GM23338 (cell line): Measurements from ENCODE around the gene PKD1.

ENCODE experiments used
- CREB1 ChIP-seq: fragments of 250-450 bp; sonication (Bioruptor Pico); IDR thresholded peaks from 2 replicates; pipeline ENCODE4 v1.5.0; 2020; ENCODE audit warnings: low read depth, mild to moderate bottlenecking, moderate library complexity
- CTCF ChIP-seq, 2 experiments: fragments of 200-600 bp in 1 of 2; sonication (generic) in 1 of 2; conservative IDR thresholded peaks; 2 replicates each; pipeline versions ENCODE4 v1.5.1 to v1.6.1; 2016 to 2017; ENCODE audit warnings: antibody characterized with exemption in 2 of 2, low read depth in 2 of 2, mild to moderate bottlenecking in 2 of 2, moderate library complexity in 1 of 2
- EZH2 ChIP-seq: fragments of 200-600 bp; sonication (generic); IDR thresholded peaks from one replicate; pipeline ENCODE4 v1.8.0; 2017; ENCODE audit warnings: antibody characterized with exemption, mild to moderate bottlenecking, low read depth; ENCODE audit not compliant: unreplicated experiment
- EZH2phosphoT487 ChIP-seq: fragments of 200-600 bp; sonication (generic); IDR thresholded peaks from one replicate; pipeline ENCODE4 v1.8.1; 2018; ENCODE audit warnings: antibody characterized with exemption; ENCODE audit not compliant: unreplicated experiment
- POLR2AphosphoS5 ChIP-seq: IDR thresholded peaks from 2 replicates; pipeline ENCODE4 v1.6.1; 2016; ENCODE audit warnings: antibody characterized with exemption, low read depth
- REST ChIP-seq: IDR thresholded peaks from one replicate; pipeline ENCODE4 v1.6.1; 2018; ENCODE audit warnings: antibody characterized with exemption; ENCODE audit not compliant: unreplicated experiment
- STAT1 ChIP-seq: IDR thresholded peaks from one replicate; pipeline ENCODE4 v1.6.1; 2016; ENCODE audit warnings: antibody characterized with exemption; ENCODE audit not compliant: unreplicated experiment

GRCh38 chr16:2070576-2071453 lies 64.9 kb downstream of the PKD1 start:
- no peak for TF ChIP-seq STAT1
- no peak for TF ChIP-seq CTCF (conservative IDR thresholded peaks at IDR 0.05; ENCODE audit: low read depth in 2 of 2)
- TF ChIP-seq EZH2phosphoT487, result no peak
- TF ChIP-seq REST, result no peak
- no peak for TF ChIP-seq POLR2AphosphoS5
- no peak for TF ChIP-seq CREB1 (CRISPR knock-in tag)
- TF ChIP-seq EZH2, result no peak
